Mesenchymal stem cell (in vitro differentiated cells and primary cell): ENCODE measurements around the gene CRACR2A.

Experiments
- DNase-seq: peaks from one replicate; pipeline ENCODE4 v3.0.0-alpha.2; 2013
- H2AFZ ChIP-seq: one replicate; pipeline ENCODE4 v1.6.1; 2013; ENCODE audit warnings: low read depth, mild to moderate bottlenecking, control low read depth, inconsistent platforms, low read length, moderate library complexity
- H2AK5ac ChIP-seq: 2 replicates; pipeline ENCODE4 v1.6.1; 2013; ENCODE audit warnings: low read length, moderate library complexity, mild to moderate bottlenecking, inconsistent platforms; ENCODE audit not compliant: severe bottlenecking
- H2BK120ac ChIP-seq: one replicate; pipeline ENCODE4 v1.6.1; 2013; ENCODE audit warnings: low read depth, mild to moderate bottlenecking, inconsistent platforms, low read length, moderate library complexity
- H2BK12ac ChIP-seq, 2 experiments: one replicate each; pipeline ENCODE4 v1.6.1; 2013; ENCODE audit warnings: inconsistent platforms in 2 of 2, low read length in 2 of 2, mild to moderate bottlenecking in 2 of 2, moderate library complexity in 2 of 2, control low read depth in 1 of 2
- H2BK15ac ChIP-seq: one replicate; pipeline ENCODE4 v1.6.1; 2013; ENCODE audit warnings: mild to moderate bottlenecking, low read depth, inconsistent platforms; ENCODE audit not compliant: poor library complexity, severe bottlenecking
- H2BK5ac ChIP-seq: 2 replicates; pipeline ENCODE4 v1.6.1; 2013; ENCODE audit warnings: low read depth, mild to moderate bottlenecking, low read length, control low read depth, inconsistent platforms; ENCODE audit not compliant: poor library complexity, severe bottlenecking
- H3K14ac ChIP-seq, 2 experiments: one replicate each; pipeline ENCODE4 v1.6.1; 2013; ENCODE audit warnings: inconsistent platforms in 2 of 2, low read length in 2 of 2, control low read depth in 1 of 2, mild to moderate bottlenecking in 1 of 2, moderate library complexity in 1 of 2
- H3K18ac ChIP-seq, 2 experiments: one replicate each; pipeline ENCODE4 v1.6.1; 2013; ENCODE audit warnings: inconsistent platforms in 2 of 2, low read length in 2 of 2, control low read depth in 1 of 2, low read depth in 1 of 2, mild to moderate bottlenecking in 1 of 2
- H3K23ac ChIP-seq, 2 experiments: one replicate each; pipeline ENCODE4 v1.6.1; 2013; ENCODE audit warnings: inconsistent platforms in 2 of 2, low read length in 2 of 2, mild to moderate bottlenecking in 2 of 2, moderate library complexity in 2 of 2, control low read depth in 1 of 2
- H3K27ac ChIP-seq: 2 replicates; pipeline ENCODE4 v1.5.1; 2013; ENCODE audit warnings: mild to moderate bottlenecking, moderate library complexity, low read length, control low read depth, inconsistent platforms; ENCODE audit not compliant: poor library complexity, severe bottlenecking
- H3K27me3 ChIP-seq, 2 experiments: 2 replicates each; pipeline versions ENCODE4 v1.6.1 to v1.7.0; 2013; ENCODE audit warnings: low read length in 2 of 2, mild to moderate bottlenecking in 2 of 2, moderate library complexity in 2 of 2, control low read depth in 1 of 2, inconsistent platforms in 1 of 2; ENCODE audit not compliant: control insufficient read depth in 1 of 2, insufficient read depth in 1 of 2
- H3K36me3 ChIP-seq, 2 experiments: 2 replicates each; pipeline versions ENCODE4 v1.6.1 to v1.7.0; 2013; ENCODE audit warnings: low read length in 2 of 2, control low read depth in 1 of 2, inconsistent platforms in 1 of 2, low read depth in 1 of 2, mild to moderate bottlenecking in 1 of 2; ENCODE audit not compliant: insufficient read depth in 2 of 2, control insufficient read depth in 1 of 2
- H3K4ac ChIP-seq, 2 experiments: one replicate each; pipeline ENCODE4 v1.6.1; 2013; ENCODE audit warnings: inconsistent platforms in 2 of 2, low read length in 2 of 2, mild to moderate bottlenecking in 2 of 2, moderate library complexity in 2 of 2, control low read depth in 1 of 2, low read depth in 1 of 2
- H3K4me1 ChIP-seq: 2 replicates; pipeline ENCODE4 v1.6.1; 2013; ENCODE audit warnings: low read depth, low read length, control low read depth; ENCODE audit not compliant: control insufficient read depth, insufficient read depth
- H3K4me2 ChIP-seq: 2 replicates; pipeline ENCODE4 v1.6.1; 2013; ENCODE audit warnings: low read length, mild to moderate bottlenecking, inconsistent platforms; ENCODE audit not compliant: poor library complexity, severe bottlenecking
- H3K4me3 ChIP-seq, 2 experiments: 2 replicates each; pipeline versions ENCODE4 v1.5.1 to v1.7.0; 2013; ENCODE audit warnings: low read length in 2 of 2, mild to moderate bottlenecking in 2 of 2, control low read depth in 1 of 2, low read depth in 1 of 2; ENCODE audit not compliant: insufficient read depth in 1 of 2
- H3K79me1 ChIP-seq: replicated peaks from 2 replicates; pipeline ENCODE4 v1.6.1; 2013; ENCODE audit warnings: mild to moderate bottlenecking, control low read depth, low read length, inconsistent platforms; ENCODE audit not compliant: poor library complexity, severe bottlenecking
- H3K9ac ChIP-seq: 2 replicates; pipeline ENCODE4 v1.7.0; 2013; ENCODE audit warnings: mild to moderate bottlenecking, low read length, moderate library complexity
- H3K9me3 ChIP-seq: 2 replicates; pipeline ENCODE4 v1.7.0; 2013; ENCODE audit warnings: mild to moderate bottlenecking, low read length; ENCODE audit not compliant: control insufficient read depth
- H4K8ac ChIP-seq: one replicate; pipeline ENCODE4 v1.6.1; 2013; ENCODE audit warnings: inconsistent platforms, mild to moderate bottlenecking, low read length, moderate library complexity
- H4K91ac ChIP-seq: one replicate; pipeline ENCODE4 v1.6.1; 2013; ENCODE audit warnings: mild to moderate bottlenecking, low read length, inconsistent platforms
- WGBS: methylation state at CpG from one replicate; pipeline ENCODE4 v1.1.7; 2013; ENCODE audit warnings: mixed read lengths; 5-methylcytosine and 5-hydroxymethylcytosine counted together

The CRACR2A gene

GRCh38 chr12:3717283-3717898, 35.5 kb downstream of the CRACR2A start:
- Histone ChIP-seq H2AFZ (no peak overlapping the region), H3K27me3 (no peaks in the 10 kb centered on the region), H3K79me1 (no peaks in the 10 kb centered on the region), H3K4ac (no peak overlapping the region), H3K4me3 (no peak overlapping the region), H4K8ac (no peak overlapping the region), H2AK5ac (no peak overlapping the region), H2BK15ac (no peak overlapping the region), H4K91ac (no peak overlapping the region), H3K27ac (no peak overlapping the region), H3K9me3 (no peaks in the 10 kb centered on the region), H3K18ac (no peak overlapping the region), H2BK12ac (no peak overlapping the region), H3K23ac (no peak overlapping the region), H2BK5ac (no peak overlapping the region), H3K14ac (no peak overlapping the region), H3K9ac (no peak overlapping the region), H3K4me1 (no peaks in the 10 kb centered on the region), H3K4me2 (no peak overlapping the region), H2BK120ac (no peak overlapping the region), H3K36me3 (no peaks in the 10 kb centered on the region)
- DNase-seq: no peak
- WGBS: 91% methylated on average over 9 of the region's 9 CpGs

- Histone ChIP-seq H3K4me3 (no peak overlapping the region), H2BK5ac (no peak overlapping the region), H3K18ac (no peak overlapping the region), H4K8ac (no peak overlapping the region), H3K36me3 (no peaks in the 10 kb centered on the region), H3K4me1 (no peaks in the 10 kb centered on the region), H3K4ac (no peak overlapping the region), H3K14ac (no peak overlapping the region), H3K79me1 (no peaks in the 10 kb centered on the region), H3K27me3 (no peaks in the 10 kb centered on the region), H2AK5ac (no peak overlapping the region), H3K23ac (no peak overlapping the region), H3K4me2 (no peak overlapping the region), H2BK120ac (no peak overlapping the region), H2BK15ac (no peak overlapping the region), H3K9ac (no peak overlapping the region), H3K27ac (no peak overlapping the region), H4K91ac (no peak overlapping the region), H2AFZ (no peak overlapping the region), H3K9me3 (no peaks in the 10 kb centered on the region), H2BK12ac (no peak overlapping the region)
- no CpG with 5 or more reads among the region's 1 CpG for WGBS
- DNase-seq: no peak
Measured at GRCh38 chr12:3715999-3716398, 36.9 kb downstream of the CRACR2A start.

- H3K23ac ChIP-seq: no peak overlapping the region
- H2BK15ac ChIP-seq: no peak overlapping the region
- H3K14ac ChIP-seq: no peak overlapping the region
- H3K4me1 ChIP-seq: no peaks in the 10 kb centered on the region
- no peak overlapping the region for H2AK5ac ChIP-seq
- DNase-seq: no peak
- no peak overlapping the region for H3K9ac ChIP-seq
- 95% methylated on average over 2 of the region's 2 CpGs for WGBS
- H4K91ac ChIP-seq: no peak overlapping the region
- H2BK5ac ChIP-seq: no peak overlapping the region
- H3K27ac ChIP-seq: no peak overlapping the region
- no peak overlapping the region for H3K4me3 ChIP-seq
- H3K9me3 ChIP-seq: no peaks in the 10 kb centered on the region
- H3K27me3 ChIP-seq: no peaks in the 10 kb centered on the region
- H2BK12ac ChIP-seq: no peak overlapping the region
- H3K4me2 ChIP-seq: no peak overlapping the region
- no peak overlapping the region for H3K4ac ChIP-seq
- H3K36me3 ChIP-seq: no peaks in the 10 kb centered on the region
- no peaks in the 10 kb centered on the region for H3K79me1 ChIP-seq
- H2BK120ac ChIP-seq: no peak overlapping the region
- H3K18ac ChIP-seq: no peak overlapping the region
- no peak overlapping the region for H4K8ac ChIP-seq
- no peak overlapping the region for H2AFZ ChIP-seq
Measured at GRCh38 chr12:3713947-3714346, 39.0 kb downstream of the CRACR2A start.

- Histone ChIP-seq H2BK12ac (no peak overlapping the region), H2BK15ac (no peak overlapping the region), H3K9ac (no peak overlapping the region), H3K79me1 (no peaks in the 10 kb centered on the region), H4K91ac (no peak overlapping the region), H2AFZ (no peak overlapping the region), H3K36me3 (no peaks in the 10 kb centered on the region), H3K4me1 (no peaks in the 10 kb centered on the region), H3K27me3 (no peaks in the 10 kb centered on the region), H2BK5ac (no peak overlapping the region), H2BK120ac (no peak overlapping the region), H2AK5ac (no peak overlapping the region), H3K4ac (no peak overlapping the region), H3K4me3 (no peak overlapping the region), H3K27ac (no peak overlapping the region), H3K14ac (no peak overlapping the region), H3K23ac (no peak overlapping the region), H4K8ac (peak overlapping the region; percentile 50), H3K18ac (no peak overlapping the region), H3K9me3 (no peaks in the 10 kb centered on the region), H3K4me2 (no peak overlapping the region)
- no peak for DNase-seq
- WGBS: 38% methylated on average over 4 of the region's 4 CpGs
Measured at GRCh38 chr12:3713483-3713882, 39.4 kb downstream of the CRACR2A start.
